Prostate gland (tissue), 2 donors: ENCODE measurements around the gene IRAG1. TPM values are rescaled to one million over a fixed set of nuclear protein-coding genes. Genes with fewer than 3 reads are reported as not detected.

ENCODE experiments used
- DNase-seq: peaks from one replicate; pipeline ENCODE4 v3.0.0-alpha.2; 2019; ENCODE audit warnings: low spot score
- H3K27ac ChIP-seq, 2 donors: fragments of 200-600 bp; sonication (generic); 2 replicates each; pipeline ENCODE4 v1.5.1; 2017 to 2019
- H3K27me3 ChIP-seq: fragments of 200-600 bp; sonication (generic); replicated peaks from 2 replicates; pipeline ENCODE4 v1.5.1; 2019; ENCODE audit not compliant: insufficient read depth
- H3K36me3 ChIP-seq, 2 donors: fragments of 200-600 bp; sonication (generic); 1 replicate in 1 of 2; 2 replicates in 1 of 2; pipeline versions ENCODE4 v1.5.1 to v1.8.1; 2017 to 2019
- H3K4me1 ChIP-seq: fragments of 200-600 bp; sonication (generic); replicated peaks from 2 replicates; pipeline ENCODE4 v1.5.1; 2019
- H3K4me3 ChIP-seq, 2 donors: fragments of 200-600 bp; sonication (generic); 2 replicates each; pipeline ENCODE4 v1.5.1; 2017 to 2019
- H3K9me3 ChIP-seq: fragments of 200-600 bp; sonication (generic); 2 replicates; pipeline ENCODE4 v1.5.1; 2017
- CTCF ChIP-seq, 4 experiments: fragments of 200-600 bp in 2 of 4; fragments of 450-650 bp in 2 of 4; sonication (generic) in 2 of 4; IDR thresholded peaks; 1 replicate in 3 of 4; 2 replicates in 1 of 4; pipeline ENCODE4 v1.5.1; 2016 to 2019; ENCODE audit warnings: antibody characterized with exemption in 4 of 4, mild to moderate bottlenecking in 2 of 4, moderate library complexity in 2 of 4
- POLR2A ChIP-seq: fragments of 450-650 bp; IDR thresholded peaks from one replicate; pipeline ENCODE4 v1.6.1; 2016; ENCODE audit warnings: antibody characterized with exemption, mild to moderate bottlenecking
- POLR2AphosphoS5 ChIP-seq: sonication (generic); formaldehyde crosslinking; IDR thresholded peaks from one replicate; pipeline ENCODE4 v1.6.1; 2017; ENCODE audit warnings: antibody characterized with exemption
- WGBS: methylation state at CpG from one replicate; pipeline ENCODE4 v1.1.5; 2018; 5-methylcytosine and 5-hydroxymethylcytosine counted together
- intact Hi-C: fragments of 100-400 bp; cut with DNase I; formaldehyde crosslinking; loops from one replicate; pipeline ENCODE4 v1.14.2; 2022
- total RNA-seq, 2 donors: library from RNA; depleted of rRNA; stranded (reverse); fragments of >200 nt; gene quantifications; one replicate each; pipeline ENCODE4 v1.1.0, GENCODE V29; 2016

IRAG1 gene
- total RNA-seq, 2 donors from 2014 or later, result 14.7 to 43.6 TPM

- H3K27ac ChIP-seq, result no peak overlapping the region
- no peaks in the 10 kb centered on the region for H3K27me3 ChIP-seq
- H3K4me3 ChIP-seq, result no peak overlapping the region
- DNase-seq, result no peak
- intact Hi-C loops, result no loop called here
- WGBS, result 65% methylated on average over 4 of the region's 4 CpGs
- H3K4me1 ChIP-seq, result peaks cover 9% of the 10 kb centered on the region
- TF ChIP-seq POLR2A, result no peak
- peak; percentile 15 to 70 (median 62) for TF ChIP-seq CTCF (IDR thresholded peaks at IDR 0.05)
- TF ChIP-seq POLR2AphosphoS5, result peak; percentile 31
- no peaks in the 10 kb centered on the region for H3K36me3 ChIP-seq
- no peaks in the 10 kb centered on the region for H3K9me3 ChIP-seq
Measured at GRCh38 chr11:10653946-10654810, 39.4 kb downstream of the IRAG1 start.

DNA sequence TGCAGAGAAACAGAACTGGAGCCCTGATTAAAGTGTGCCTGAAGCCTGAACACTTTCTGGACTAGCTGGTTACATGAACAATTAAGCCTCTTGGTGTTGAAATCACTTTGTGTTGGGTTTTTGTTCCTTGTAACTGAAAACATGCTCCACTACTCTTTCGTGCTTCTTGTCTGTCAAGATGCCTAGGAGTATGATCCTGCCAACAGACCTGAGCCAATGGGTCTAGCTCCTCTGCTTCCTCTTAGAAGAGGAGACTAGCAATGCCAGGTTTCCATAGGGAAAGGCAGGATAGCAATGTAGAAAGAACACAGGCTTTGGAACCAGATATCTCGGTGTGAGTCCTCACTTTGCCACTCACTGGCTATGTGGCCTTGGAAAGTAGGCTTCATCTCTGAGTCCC is 40.3 kb downstream of the IRAG1 start:
- Histone ChIP-seq H3K9me3 (no peaks in the 10 kb centered on the region), H3K27me3 (no peaks in the 10 kb centered on the region), H3K27ac (no peak overlapping the region), H3K4me3 (no peak overlapping the region), H3K4me1 (no peaks in the 10 kb centered on the region), H3K36me3 (no peaks in the 10 kb centered on the region)
- intact Hi-C loops, result no loop called here
- DNase-seq, result no peak
- TF ChIP-seq POLR2A, result no peak
- no peak for TF ChIP-seq CTCF (IDR thresholded peaks at IDR 0.05)
- no peak for TF ChIP-seq POLR2AphosphoS5
- WGBS, result 58% methylated on average over 2 of the region's 2 CpGs

GRCh38 chr11:10651656-10652361 is 41.7 kb downstream of the IRAG1 start:
- intact Hi-C loops, result no loop called here
- no peak overlapping the region for H3K27ac ChIP-seq
- no peak for TF ChIP-seq CTCF (IDR thresholded peaks at IDR 0.05)
- TF ChIP-seq POLR2AphosphoS5, result no peak
- no peak for TF ChIP-seq POLR2A
- no peaks in the 10 kb centered on the region for H3K36me3 ChIP-seq
- WGBS, result 74% methylated on average over 14 of the region's 15 CpGs
- DNase-seq, result no peak
- H3K9me3 ChIP-seq, result no peaks in the 10 kb centered on the region
- H3K27me3 ChIP-seq, result no peaks in the 10 kb centered on the region
- no peaks in the 10 kb centered on the region for H3K4me1 ChIP-seq
- no peak overlapping the region for H3K4me3 ChIP-seq

- Histone ChIP-seq H3K9me3 (no peaks in the 10 kb centered on the region), H3K27me3 (no peaks in the 10 kb centered on the region), H3K4me1 (no peaks in the 10 kb centered on the region), H3K27ac (no peak overlapping the region), H3K4me3 (no peak overlapping the region), H3K36me3 (no peaks in the 10 kb centered on the region)
- intact Hi-C loops, result no loop called here
- TF ChIP-seq POLR2AphosphoS5 (no peak), CTCF (IDR thresholded peaks at IDR 0.05) (no peak), POLR2A (no peak)
- no peak for DNase-seq
- WGBS, result 47% methylated on average over 2 of the region's 2 CpGs
Measured at GRCh38 chr11:10650630-10651029, 42.9 kb downstream of the IRAG1 start.

DNA sequence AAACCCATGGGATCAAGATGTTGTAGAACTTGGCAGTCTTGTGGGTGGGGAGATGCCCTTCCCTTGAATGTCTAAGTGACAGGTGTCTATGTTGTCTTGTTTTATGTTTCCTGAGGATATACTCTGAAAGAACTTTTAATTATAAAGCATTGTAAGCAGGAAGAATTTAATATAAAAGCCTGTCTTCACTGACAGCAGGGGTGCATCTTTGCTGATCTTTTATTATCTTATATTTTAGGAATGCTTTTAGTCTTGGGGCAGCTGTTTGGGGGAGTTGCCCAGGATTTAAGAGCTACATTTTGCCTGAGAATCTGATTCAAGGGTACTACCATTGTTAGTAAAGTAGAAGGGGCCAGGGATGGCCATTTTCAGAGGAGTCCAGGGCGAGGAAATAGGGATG is 43.4 kb downstream of the IRAG1 start:
- Histone ChIP-seq H3K36me3 (no peaks in the 10 kb centered on the region), H3K9me3 (no peaks in the 10 kb centered on the region), H3K4me1 (no peaks in the 10 kb centered on the region), H3K27ac (no peak overlapping the region), H3K27me3 (no peaks in the 10 kb centered on the region), H3K4me3 (no peak overlapping the region)
- WGBS, result 0% methylated on average over 1 of the region's 1 CpG
- TF ChIP-seq POLR2A (no peak), CTCF (IDR thresholded peaks at IDR 0.05) (no peak), POLR2AphosphoS5 (no peak)
- intact Hi-C loops, result no loop called here
- DNase-seq, result no peak
